Astrocyte (in vitro differentiated cells and primary cell): ENCODE data around the gene HPN.

ENCODE experiments used
- EZH2 ChIP-seq: IDR thresholded peaks from 2 replicates; pipeline ENCODE4 v1.6.1; 2012; ENCODE audit warnings: mild to moderate bottlenecking, low read length, inconsistent platforms; ENCODE audit not compliant: insufficient read depth
- TF ChIP-seq, protein P1 (sequence below): IDR thresholded peaks from 2 replicates; pipeline ENCODE4 v1.5.1; 2011; ENCODE audit warnings: low read depth, mild to moderate bottlenecking, inconsistent platforms, low read length, moderate library complexity; ENCODE audit not compliant: insufficient read depth

- TF ChIP-seq, protein P1, sequence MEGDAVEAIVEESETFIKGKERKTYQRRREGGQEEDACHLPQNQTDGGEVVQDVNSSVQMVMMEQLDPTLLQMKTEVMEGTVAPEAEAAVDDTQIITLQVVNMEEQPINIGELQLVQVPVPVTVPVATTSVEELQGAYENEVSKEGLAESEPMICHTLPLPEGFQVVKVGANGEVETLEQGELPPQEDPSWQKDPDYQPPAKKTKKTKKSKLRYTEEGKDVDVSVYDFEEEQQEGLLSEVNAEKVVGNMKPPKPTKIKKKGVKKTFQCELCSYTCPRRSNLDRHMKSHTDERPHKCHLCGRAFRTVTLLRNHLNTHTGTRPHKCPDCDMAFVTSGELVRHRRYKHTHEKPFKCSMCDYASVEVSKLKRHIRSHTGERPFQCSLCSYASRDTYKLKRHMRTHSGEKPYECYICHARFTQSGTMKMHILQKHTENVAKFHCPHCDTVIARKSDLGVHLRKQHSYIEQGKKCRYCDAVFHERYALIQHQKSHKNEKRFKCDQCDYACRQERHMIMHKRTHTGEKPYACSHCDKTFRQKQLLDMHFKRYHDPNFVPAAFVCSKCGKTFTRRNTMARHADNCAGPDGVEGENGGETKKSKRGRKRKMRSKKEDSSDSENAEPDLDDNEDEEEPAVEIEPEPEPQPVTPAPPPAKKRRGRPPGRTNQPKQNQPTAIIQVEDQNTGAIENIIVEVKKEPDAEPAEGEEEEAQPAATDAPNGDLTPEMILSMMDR: no peak
- TF ChIP-seq EZH2: no peak
Observed at GRCh38 chr19:35112995-35113688, 71.6 kb downstream of the HPN start.
